HEK293 (cell line): ENCODE data around the gene COP1.

Source experiments
- CTCF ChIA-PET: fragments of 350-600 bp; formaldehyde crosslinking; extraction: SDS; loops from one replicate; lab custom pipeline; 2021; ENCODE audit warnings: antibody characterized with exemption; lab: Yijun Ruan, JAX
- POLR2A ChIA-PET: fragments of 300-600 bp; formaldehyde crosslinking; extraction: SDS; loops from one replicate; lab custom pipeline; 2020; ENCODE audit warnings: antibody characterized with exemption, inconsistent platforms; lab: Yijun Ruan, JAX
- H3K27ac ChIP-seq: fragments of 200-500 bp; sonication (Bioruptor generic); 2 replicates; pipeline ENCODE4 v1.5.1; 2014; ENCODE audit warnings: low read depth, low read length, control low read depth, inconsistent platforms; ENCODE audit errors: extremely low read depth
- H3K36me3 ChIP-seq, 2 experiments: fragments of 200-500 bp in 1 of 2; sonication (Bioruptor generic) in 1 of 2; 1 replicate in 1 of 2; 2 replicates in 1 of 2; pipeline ENCODE4 v1.5.1; 2014 to 2017; ENCODE audit warnings: inconsistent platforms in 2 of 2, low read length in 2 of 2; ENCODE audit not compliant: control insufficient read depth in 2 of 2, insufficient read depth in 1 of 2
- H3K4me1 ChIP-seq: fragments of 200-500 bp; sonication (Bioruptor generic); 2 replicates; pipeline ENCODE4 v1.5.1; 2014; ENCODE audit warnings: mild to moderate bottlenecking, low read length, inconsistent platforms; ENCODE audit not compliant: control insufficient read depth, insufficient read depth
- H3K4me3 ChIP-seq: 2 replicates; pipeline ENCODE4 v1.5.1; 2011; ENCODE audit warnings: low read depth, mild to moderate bottlenecking, control low read depth, low read length, moderate library complexity
- H3K9me3 ChIP-seq: fragments of 200-500 bp; sonication (Bioruptor generic); 2 replicates; pipeline ENCODE4 v1.5.1; 2014; ENCODE audit warnings: low read depth, low read length, inconsistent platforms; ENCODE audit not compliant: control insufficient read depth, insufficient read depth
- GLI2 ChIP-seq: fragments of 450-650 bp; formaldehyde crosslinking; IDR thresholded peaks from 2 replicates; pipeline ENCODE4; 2017; ENCODE audit warnings: missing biosample characterization, missing genetic modification characterization, low read depth, borderline replicate concordance
- GLIS2 ChIP-seq: fragments of 450-650 bp; formaldehyde crosslinking; IDR thresholded peaks from 2 replicates; pipeline ENCODE4 v1.5.1; 2016; ENCODE audit warnings: missing biosample characterization, missing genetic modification characterization
- KLF8 ChIP-seq: fragments of 450-650 bp; formaldehyde crosslinking; IDR thresholded peaks from 2 replicates; pipeline ENCODE4 v1.5.1; 2016; ENCODE audit warnings: missing biosample characterization, missing genetic modification characterization
- OSR2 ChIP-seq: fragments of 450-650 bp; formaldehyde crosslinking; IDR thresholded peaks from 2 replicates; pipeline ENCODE4 v1.5.1; 2016; ENCODE audit warnings: missing biosample characterization, missing genetic modification characterization
- REPIN1 ChIP-seq: fragments of 450-650 bp; formaldehyde crosslinking; IDR thresholded peaks from 2 replicates; pipeline ENCODE4 v1.5.1; 2017; ENCODE audit warnings: missing biosample characterization, missing genetic modification characterization, low read depth
- ZBTB8A ChIP-seq: fragments of 450-650 bp; formaldehyde crosslinking; IDR thresholded peaks from 2 replicates; pipeline ENCODE4 v1.5.1; 2016; ENCODE audit warnings: missing biosample characterization, missing genetic modification characterization
- ZNF121 ChIP-seq: fragments of 450-650 bp; formaldehyde crosslinking; IDR thresholded peaks from 2 replicates; pipeline ENCODE4 v1.5.1; 2016; ENCODE audit warnings: missing biosample characterization, missing genetic modification characterization
- ZNF157 ChIP-seq: fragments of 450-650 bp; formaldehyde crosslinking; IDR thresholded peaks from 2 replicates; pipeline ENCODE4 v1.5.1; 2016; ENCODE audit warnings: missing biosample characterization, missing genetic modification characterization
- ZNF211 ChIP-seq: fragments of 450-650 bp; formaldehyde crosslinking; IDR thresholded peaks from 2 replicates; pipeline ENCODE4 v1.5.1; 2016; ENCODE audit warnings: low read depth, missing biosample characterization, missing genetic modification characterization
- ZNF274 ChIP-seq, 2 experiments: fragments of 200-500 bp in 1 of 2; fragments of 450-650 bp in 1 of 2; sonication (Bioruptor generic) in 1 of 2; formaldehyde crosslinking in 1 of 2; IDR thresholded peaks; 2 replicates each; pipeline versions ENCODE4 v1.5.1 to v1.6.1; 2014 to 2016; ENCODE audit warnings: borderline replicate concordance in 1 of 2, inconsistent platforms in 1 of 2, low read length in 1 of 2, missing biosample characterization in 1 of 2, missing genetic modification characterization in 1 of 2
- ZNF341 ChIP-seq: fragments of 450-650 bp; formaldehyde crosslinking; IDR thresholded peaks from 2 replicates; pipeline ENCODE4; 2016; ENCODE audit warnings: low read depth, missing biosample characterization, missing genetic modification characterization
- ZNF391 ChIP-seq: fragments of 450-650 bp; formaldehyde crosslinking; IDR thresholded peaks from 2 replicates; pipeline ENCODE4 v1.5.1; 2016; ENCODE audit warnings: low read depth, missing biosample characterization, missing genetic modification characterization, borderline replicate concordance
- ZNF530 ChIP-seq: fragments of 450-650 bp; formaldehyde crosslinking; IDR thresholded peaks from 2 replicates; pipeline ENCODE4 v1.5.1; 2016; ENCODE audit warnings: low read depth, missing biosample characterization, missing genetic modification characterization
- ZNF600 ChIP-seq: fragments of 450-650 bp; formaldehyde crosslinking; IDR thresholded peaks from 2 replicates; pipeline ENCODE4 v1.5.1; 2016; ENCODE audit warnings: missing biosample characterization, missing genetic modification characterization
- ZNF624 ChIP-seq: fragments of 450-650 bp; formaldehyde crosslinking; IDR thresholded peaks from 2 replicates; pipeline ENCODE4 v1.5.1; 2017; ENCODE audit warnings: missing biosample characterization, missing genetic modification characterization
- ZNF629 ChIP-seq: fragments of 450-650 bp; formaldehyde crosslinking; IDR thresholded peaks from 2 replicates; pipeline ENCODE4 v1.5.1; 2017; ENCODE audit warnings: missing biosample characterization, missing genetic modification characterization
- ZNF670 ChIP-seq: fragments of 450-650 bp; formaldehyde crosslinking; IDR thresholded peaks from 2 replicates; pipeline ENCODE4 v1.5.1; 2016; ENCODE audit warnings: missing biosample characterization, missing genetic modification characterization, low read depth
- ZNF791 ChIP-seq: fragments of 450-650 bp; formaldehyde crosslinking; IDR thresholded peaks from 2 replicates; pipeline ENCODE4 v1.5.1; 2016; ENCODE audit warnings: missing biosample characterization, missing genetic modification characterization
- TF ChIP-seq, protein P1 (sequence below): fragments of 450-650 bp; formaldehyde crosslinking; optimal IDR thresholded peaks from 2 replicates; pipeline ENCODE3; 2016; ENCODE audit warnings: missing biosample characterization, mild to moderate bottlenecking, missing genetic modification characterization
- TF ChIP-seq, protein P2 (sequence below): fragments of 450-650 bp; formaldehyde crosslinking; IDR thresholded peaks from 2 replicates; pipeline ENCODE4 v1.5.1; 2016; ENCODE audit warnings: missing biosample characterization, missing genetic modification characterization
- TF ChIP-seq, protein P3 (sequence below): fragments of 450-650 bp; formaldehyde crosslinking; IDR thresholded peaks from 2 replicates; pipeline ENCODE4 v1.5.1; 2017; ENCODE audit warnings: missing biosample characterization, missing genetic modification characterization
- TF ChIP-seq, protein P4 (sequence below): fragments of 450-650 bp; formaldehyde crosslinking; IDR thresholded peaks from 2 replicates; pipeline ENCODE4 v1.5.1; 2016; ENCODE audit warnings: missing biosample characterization, missing genetic modification characterization
- TF ChIP-seq, protein P5 (sequence below): fragments of 450-650 bp; formaldehyde crosslinking; IDR thresholded peaks from 2 replicates; pipeline ENCODE4 v1.5.0; 2017; ENCODE audit warnings: missing biosample characterization, missing genetic modification characterization, borderline replicate concordance

Gene COP1

DNA sequence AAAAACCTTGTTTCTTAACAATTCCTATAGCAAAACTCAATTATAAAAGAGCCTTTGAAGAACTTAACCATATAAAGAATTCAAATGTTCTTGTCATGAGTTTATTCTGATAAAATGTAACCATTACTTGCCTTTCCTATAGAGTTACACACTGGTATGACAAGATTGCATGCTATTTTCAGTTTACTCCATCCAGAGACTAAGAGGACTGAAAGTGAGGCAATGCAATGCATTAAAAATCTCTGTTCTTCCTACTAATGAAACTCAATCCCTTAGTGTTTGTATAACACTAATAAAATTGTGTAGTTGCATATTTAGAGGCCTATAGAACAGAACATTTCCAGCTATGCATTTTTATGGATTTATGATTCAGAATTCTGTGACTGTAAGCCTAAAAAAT lies 88.1 kb downstream of the COP1 start (continued):
- TF ChIP-seq, protein P1, sequence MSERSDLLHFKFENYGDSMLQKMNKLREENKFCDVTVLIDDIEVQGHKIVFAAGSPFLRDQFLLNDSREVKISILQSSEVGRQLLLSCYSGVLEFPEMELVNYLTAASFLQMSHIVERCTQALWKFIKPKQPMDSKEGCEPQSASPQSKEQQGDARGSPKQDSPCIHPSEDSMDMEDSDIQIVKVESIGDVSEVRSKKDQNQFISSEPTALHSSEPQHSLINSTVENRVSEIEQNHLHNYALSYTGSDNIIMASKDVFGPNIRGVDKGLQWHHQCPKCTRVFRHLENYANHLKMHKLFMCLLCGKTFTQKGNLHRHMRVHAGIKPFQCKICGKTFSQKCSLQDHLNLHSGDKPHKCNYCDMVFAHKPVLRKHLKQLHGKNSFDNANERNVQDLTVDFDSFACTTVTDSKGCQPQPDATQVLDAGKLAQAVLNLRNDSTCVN (tag by site-specific recombination) = no peak
- TF ChIP-seq ZNF670 (tag by site-specific recombination) = no peak

DNA sequence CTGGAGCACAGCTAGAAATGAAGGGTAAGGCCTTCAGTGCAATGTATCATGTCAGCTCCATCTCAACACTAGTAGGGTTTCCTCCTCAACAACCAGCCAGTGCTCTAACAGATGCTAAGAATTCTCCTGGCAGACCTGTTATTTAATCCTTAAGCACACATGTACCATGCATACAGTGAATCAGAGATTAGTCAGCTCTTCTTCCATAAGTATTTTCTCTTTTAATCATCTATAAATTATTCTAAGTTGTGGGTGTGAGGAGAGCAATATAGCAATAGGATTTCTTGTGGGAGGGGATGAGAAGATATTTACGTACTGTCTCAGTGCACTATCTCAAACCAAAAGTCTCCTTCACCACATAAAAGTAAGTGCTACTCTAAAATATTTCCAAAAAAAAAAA lies 95.3 kb downstream of the COP1 start:
- H3K9me3 ChIP-seq = no peaks in the 10 kb centered on the region
- ChIA-PET POLR2A (no interaction called here), CTCF (no interaction called here)
- H3K27ac ChIP-seq = no peak overlapping the region
- TF ChIP-seq ZNF341 (tag by site-specific recombination) (no peak), ZNF274 (IDR thresholded peaks at IDR 0.05; ENCODE audit: low read length) (no peak), ZNF274 (tag by site-specific recombination; IDR thresholded peaks at IDR 0.05; ENCODE audit: borderline replicate concordance) (no peak), REPIN1 (tag by site-specific recombination) (no peak), OSR2 (tag by site-specific recombination) (no peak), ZNF157 (tag by site-specific recombination) (no peak)
- H3K4me1 ChIP-seq = no peaks in the 10 kb centered on the region
- peaks cover 0 to 5% of the 10 kb centered on the region in 2 experiments; a peak in 1 of 3 replicates for H3K36me3 ChIP-seq
- no peak overlapping the region for H3K4me3 ChIP-seq

DNA sequence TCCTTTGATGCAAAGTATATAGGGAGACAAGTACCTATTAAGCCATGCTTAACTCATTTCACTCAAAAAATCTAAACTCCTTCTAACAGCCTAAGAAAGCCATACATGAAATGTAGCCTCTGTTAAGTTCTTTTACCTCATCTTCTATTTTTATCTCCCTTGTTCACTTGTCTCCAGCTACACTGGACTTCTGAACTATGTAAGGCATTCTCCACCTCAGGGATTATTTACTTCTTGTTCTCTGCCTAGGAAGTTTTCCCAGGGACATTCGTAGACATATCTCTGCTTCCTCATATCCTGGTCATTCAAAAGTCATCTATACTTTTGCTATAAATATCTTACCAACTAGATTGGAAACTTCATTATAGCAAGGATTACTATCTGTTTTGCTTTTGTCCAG lies 96.9 kb downstream of the COP1 start:
- H3K36me3 ChIP-seq = peaks cover 0 to 7% of the 10 kb centered on the region in 2 experiments; a peak in 1 of 3 replicates
- ChIA-PET POLR2A (no interaction called here), CTCF (interaction anchor here (0.6 kb wide), 1 partner anchor 13 kb away, joined by 3 read pairs; no protein-coding TSS in a partner anchor)
- no peaks in the 10 kb centered on the region for H3K4me1 ChIP-seq
- no peaks in the 10 kb centered on the region for H3K9me3 ChIP-seq
- TF ChIP-seq ZNF629 (tag by site-specific recombination) = no peak
- TF ChIP-seq ZNF530 (tag by site-specific recombination) = no peak
- no peak for TF ChIP-seq ZNF121 (tag by site-specific recombination)
- TF ChIP-seq, protein P2, sequence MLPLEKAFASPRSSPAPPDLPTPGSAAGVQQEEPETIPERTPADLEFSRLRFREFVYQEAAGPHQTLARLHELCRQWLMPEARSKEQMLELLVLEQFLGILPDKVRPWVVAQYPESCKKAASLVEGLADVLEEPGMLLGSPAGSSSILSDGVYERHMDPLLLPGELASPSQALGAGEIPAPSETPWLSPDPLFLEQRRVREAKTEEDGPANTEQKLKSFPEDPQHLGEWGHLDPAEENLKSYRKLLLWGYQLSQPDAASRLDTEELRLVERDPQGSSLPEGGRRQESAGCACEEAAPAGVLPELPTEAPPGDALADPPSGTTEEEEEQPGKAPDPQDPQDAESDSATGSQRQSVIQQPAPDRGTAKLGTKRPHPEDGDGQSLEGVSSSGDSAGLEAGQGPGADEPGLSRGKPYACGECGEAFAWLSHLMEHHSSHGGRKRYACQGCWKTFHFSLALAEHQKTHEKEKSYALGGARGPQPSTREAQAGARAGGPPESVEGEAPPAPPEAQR (tag by site-specific recombination) = no peak
- TF ChIP-seq GLI2 (tag by site-specific recombination) = no peak
- TF ChIP-seq GLIS2 (tag by site-specific recombination) = no peak
- TF ChIP-seq KLF8 (tag by site-specific recombination) = no peak
- H3K27ac ChIP-seq = no peak overlapping the region
- no peak overlapping the region for H3K4me3 ChIP-seq

DNA sequence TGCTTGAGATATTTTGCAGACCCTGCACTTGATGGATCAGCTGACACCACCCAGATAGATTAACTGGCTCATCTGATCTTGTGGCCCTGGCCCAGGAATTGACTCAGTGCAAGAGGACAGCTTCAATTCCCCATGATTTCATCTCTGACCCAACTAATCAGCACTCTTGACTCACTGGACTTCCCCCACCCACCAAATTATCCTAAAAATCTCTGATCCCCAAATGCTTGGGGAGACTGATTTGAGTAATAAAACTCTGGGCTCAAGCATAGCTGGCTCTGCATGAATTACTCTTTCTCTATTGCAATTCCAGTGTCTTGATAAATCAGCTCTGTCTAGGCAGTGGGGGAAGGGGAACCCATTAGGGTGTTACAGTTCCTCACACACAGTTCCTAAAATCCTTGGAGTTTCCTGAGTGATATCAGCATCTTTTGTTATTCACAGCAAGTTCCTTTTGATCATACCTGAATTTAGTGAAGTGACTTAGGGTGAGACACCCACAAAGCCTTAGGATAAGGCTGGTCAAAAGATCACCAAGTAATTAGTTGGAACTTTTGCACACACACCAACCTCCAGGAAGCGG lies 104.2 kb downstream of the COP1 start:
- POLR2A ChIA-PET = no interaction called here
- Histone ChIP-seq H3K27ac (no peak overlapping the region), H3K9me3 (no peaks in the 10 kb centered on the region)
- no peak for TF ChIP-seq ZNF600
- TF ChIP-seq, protein P3, sequence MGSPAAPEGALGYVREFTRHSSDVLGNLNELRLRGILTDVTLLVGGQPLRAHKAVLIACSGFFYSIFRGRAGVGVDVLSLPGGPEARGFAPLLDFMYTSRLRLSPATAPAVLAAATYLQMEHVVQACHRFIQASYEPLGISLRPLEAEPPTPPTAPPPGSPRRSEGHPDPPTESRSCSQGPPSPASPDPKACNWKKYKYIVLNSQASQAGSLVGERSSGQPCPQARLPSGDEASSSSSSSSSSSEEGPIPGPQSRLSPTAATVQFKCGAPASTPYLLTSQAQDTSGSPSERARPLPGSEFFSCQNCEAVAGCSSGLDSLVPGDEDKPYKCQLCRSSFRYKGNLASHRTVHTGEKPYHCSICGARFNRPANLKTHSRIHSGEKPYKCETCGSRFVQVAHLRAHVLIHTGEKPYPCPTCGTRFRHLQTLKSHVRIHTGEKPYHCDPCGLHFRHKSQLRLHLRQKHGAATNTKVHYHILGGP (tag by site-specific recombination) = no peak
- TF ChIP-seq ZNF211 (tag by site-specific recombination) = no peak
- TF ChIP-seq ZNF791 (tag by site-specific recombination) = no peak
- no peak for TF ChIP-seq ZBTB8A
- TF ChIP-seq ZNF624 = no peak
- no peak for TF ChIP-seq ZNF530 (tag by site-specific recombination)
- TF ChIP-seq, protein P4, sequence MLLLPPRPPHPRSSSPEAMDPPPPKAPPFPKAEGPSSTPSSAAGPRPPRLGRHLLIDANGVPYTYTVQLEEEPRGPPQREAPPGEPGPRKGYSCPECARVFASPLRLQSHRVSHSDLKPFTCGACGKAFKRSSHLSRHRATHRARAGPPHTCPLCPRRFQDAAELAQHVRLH (tag by site-specific recombination) = no peak
- TF ChIP-seq ZNF391 = no peak
- TF ChIP-seq, protein P5, sequence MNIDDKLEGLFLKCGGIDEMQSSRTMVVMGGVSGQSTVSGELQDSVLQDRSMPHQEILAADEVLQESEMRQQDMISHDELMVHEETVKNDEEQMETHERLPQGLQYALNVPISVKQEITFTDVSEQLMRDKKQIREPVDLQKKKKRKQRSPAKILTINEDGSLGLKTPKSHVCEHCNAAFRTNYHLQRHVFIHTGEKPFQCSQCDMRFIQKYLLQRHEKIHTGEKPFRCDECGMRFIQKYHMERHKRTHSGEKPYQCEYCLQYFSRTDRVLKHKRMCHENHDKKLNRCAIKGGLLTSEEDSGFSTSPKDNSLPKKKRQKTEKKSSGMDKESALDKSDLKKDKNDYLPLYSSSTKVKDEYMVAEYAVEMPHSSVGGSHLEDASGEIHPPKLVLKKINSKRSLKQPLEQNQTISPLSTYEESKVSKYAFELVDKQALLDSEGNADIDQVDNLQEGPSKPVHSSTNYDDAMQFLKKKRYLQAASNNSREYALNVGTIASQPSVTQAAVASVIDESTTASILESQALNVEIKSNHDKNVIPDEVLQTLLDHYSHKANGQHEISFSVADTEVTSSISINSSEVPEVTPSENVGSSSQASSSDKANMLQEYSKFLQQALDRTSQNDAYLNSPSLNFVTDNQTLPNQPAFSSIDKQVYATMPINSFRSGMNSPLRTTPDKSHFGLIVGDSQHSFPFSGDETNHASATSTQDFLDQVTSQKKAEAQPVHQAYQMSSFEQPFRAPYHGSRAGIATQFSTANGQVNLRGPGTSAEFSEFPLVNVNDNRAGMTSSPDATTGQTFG (tag by site-specific recombination) = no peak
- TF ChIP-seq, all 188 proteins: peak for 0
- Histone ChIP-seq H3K36me3 (peaks cover 0 to 12% of the 10 kb centered on the region in 2 experiments; a peak in 2 of 3 replicates), H3K4me1 (no peaks in the 10 kb centered on the region), H3K4me3 (no peak overlapping the region)
- CTCF ChIA-PET = no interaction called here
